Hematopoietic multipotent progenitor cell treated with erythropoietin and hydrocortisone succinate and interleukin-3 and kit ligand, for 4 days (in vitro differentiated cells): ENCODE data around the gene EXOC6B.
A peak's percentile ranks its signal among the peaks of the same experiment; 100 is the strongest.

ENCODE experiments used
- DNase-seq: peaks from one replicate; pipeline ENCODE4 v3.0.0-alpha.2; 2015

EXOC6B gene

GRCh38 chr2:72785517-72785916 lies 40.3 kb downstream of the EXOC6B start:
- no peak for DNase-seq

GRCh38 chr2:72782520-72782919 lies 43.3 kb downstream of the EXOC6B start:
- no peak for DNase-seq

- DNase-seq = no peak
Measured at GRCh38 chr2:72781480-72781879, 44.4 kb downstream of the EXOC6B start.

- DNase-seq = peak; percentile 68
Measured at GRCh38 chr2:72780477-72780876, 45.4 kb downstream of the EXOC6B start.

- DNase-seq = no peak
Measured at GRCh38 chr2:72779495-72779894, 46.3 kb downstream of the EXOC6B start.

GRCh38 chr2:72778410-72778809 lies 47.4 kb downstream of the EXOC6B start:
- DNase-seq = no peak

GRCh38 chr2:72770879-72771461 lies 54.9 kb downstream of the EXOC6B start:
- DNase-seq = peak; percentile 89

- DNase-seq = no peak
Measured at GRCh38 chr2:72765997-72766609, 59.7 kb downstream of the EXOC6B start.

- DNase-seq = no peak
Measured at GRCh38 chr2:72762276-72762675, 63.6 kb downstream of the EXOC6B start.

GRCh38 chr2:72759755-72760154 lies 66.1 kb downstream of the EXOC6B start:
- DNase-seq = no peak

GRCh38 chr2:72757177-72757775 lies 68.6 kb downstream of the EXOC6B start:
- DNase-seq = peak; percentile 62

- no peak for DNase-seq
Measured at GRCh38 chr2:72755647-72756423, 70.0 kb downstream of the EXOC6B start.

GRCh38 chr2:72754628-72755320 lies 71.1 kb downstream of the EXOC6B start:
- DNase-seq = no peak

- no peak for DNase-seq
Measured at GRCh38 chr2:72750977-72751639, 74.7 kb downstream of the EXOC6B start.

- DNase-seq = peak; percentile 29
Measured at GRCh38 chr2:72750466-72750865, 75.4 kb downstream of the EXOC6B start.

GRCh38 chr2:72747344-72747743 lies 78.5 kb downstream of the EXOC6B start:
- no peak for DNase-seq

- DNase-seq = peak; percentile 84
Measured at GRCh38 chr2:72745679-72746368, 80.0 kb downstream of the EXOC6B start.

GRCh38 chr2:72744049-72744448 lies 81.8 kb downstream of the EXOC6B start:
- no peak for DNase-seq

- no peak for DNase-seq
Measured at GRCh38 chr2:72743481-72743880, 82.4 kb downstream of the EXOC6B start.

GRCh38 chr2:72738096-72738495 lies 87.7 kb downstream of the EXOC6B start:
- DNase-seq = no peak

GRCh38 chr2:72734432-72734831 lies 91.4 kb downstream of the EXOC6B start:
- DNase-seq = no peak

GRCh38 chr2:72731116-72731515 lies 94.7 kb downstream of the EXOC6B start:
- no peak for DNase-seq
